SK-N-MC (cell line): ENCODE results near the gene SPTBN4.

ENCODE experiments used
- EZH2 ChIP-seq: fragments of 200-600 bp; sonication (generic); IDR thresholded peaks from one replicate; pipeline ENCODE4 v1.6.1; 2017; ENCODE audit warnings: antibody characterized with exemption
- FOXP2 ChIP-seq: optimal IDR thresholded peaks from 2 replicates; pipeline ENCODE3; 2011; ENCODE audit warnings: mild to moderate bottlenecking, moderate library complexity; ENCODE audit not compliant: insufficient read depth; ENCODE audit errors: extremely low read length, control extremely low read depth
- POLR2AphosphoS5 ChIP-seq: IDR thresholded peaks from 2 replicates; pipeline ENCODE4 v1.6.1; 2012; ENCODE audit warnings: mild to moderate bottlenecking, low read depth, low read length, borderline replicate concordance

- TF ChIP-seq EZH2 (no peak), POLR2AphosphoS5 (no peak), FOXP2 (no peak)
Measured at GRCh38 chr19:40611900-40612698, 145.3 kb downstream of the SPTBN4 start.
